HG03520 (cell line): ENCODE data around the gene CD7.

Experiments
- ATAC-seq: cut with Tn5 transposase; IDR thresholded peaks from one replicate; pipeline ENCODE4 v1.9.1; 2021; ENCODE audit warnings: mild to moderate bottlenecking, moderate library complexity; ENCODE audit not compliant: unreplicated experiment

CD7 gene

DNA sequence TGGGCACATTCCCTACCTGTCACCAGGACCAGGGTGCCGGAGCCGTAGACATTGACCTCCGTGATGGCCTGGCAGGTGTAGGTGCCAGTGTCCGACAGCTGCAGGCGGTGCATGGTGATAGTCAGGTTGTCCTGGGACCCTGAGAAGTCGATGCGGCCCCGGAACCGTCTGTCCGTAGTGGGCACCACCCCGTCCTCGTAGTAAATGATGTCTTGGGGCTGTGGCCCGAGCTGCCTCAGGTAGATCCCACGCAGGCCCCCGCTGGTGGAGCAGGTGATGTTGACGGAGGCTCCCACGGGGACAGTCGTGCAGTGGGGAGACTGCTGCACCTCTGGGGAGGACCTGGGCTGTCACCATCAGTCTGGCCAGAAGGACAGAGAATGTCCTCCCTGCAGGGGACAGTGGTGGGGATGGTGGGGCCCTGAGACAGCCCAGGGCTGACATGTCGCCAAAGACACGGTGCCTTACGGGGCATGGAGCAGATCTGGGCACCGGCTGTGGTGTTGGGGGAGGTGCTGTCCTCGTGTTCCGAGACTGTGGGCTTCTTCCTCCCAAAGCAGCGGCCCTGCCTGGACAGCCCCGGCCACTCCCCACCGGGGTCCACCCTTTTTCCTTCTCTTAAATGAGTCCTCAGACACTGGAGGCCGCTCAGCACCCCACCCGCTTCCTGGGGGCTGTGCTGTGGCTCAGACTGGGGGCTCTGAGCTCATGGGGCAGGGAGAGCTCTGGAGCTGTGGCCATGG, 586 bp downstream of the CD7 start:
- ATAC-seq: no peak

DNA sequence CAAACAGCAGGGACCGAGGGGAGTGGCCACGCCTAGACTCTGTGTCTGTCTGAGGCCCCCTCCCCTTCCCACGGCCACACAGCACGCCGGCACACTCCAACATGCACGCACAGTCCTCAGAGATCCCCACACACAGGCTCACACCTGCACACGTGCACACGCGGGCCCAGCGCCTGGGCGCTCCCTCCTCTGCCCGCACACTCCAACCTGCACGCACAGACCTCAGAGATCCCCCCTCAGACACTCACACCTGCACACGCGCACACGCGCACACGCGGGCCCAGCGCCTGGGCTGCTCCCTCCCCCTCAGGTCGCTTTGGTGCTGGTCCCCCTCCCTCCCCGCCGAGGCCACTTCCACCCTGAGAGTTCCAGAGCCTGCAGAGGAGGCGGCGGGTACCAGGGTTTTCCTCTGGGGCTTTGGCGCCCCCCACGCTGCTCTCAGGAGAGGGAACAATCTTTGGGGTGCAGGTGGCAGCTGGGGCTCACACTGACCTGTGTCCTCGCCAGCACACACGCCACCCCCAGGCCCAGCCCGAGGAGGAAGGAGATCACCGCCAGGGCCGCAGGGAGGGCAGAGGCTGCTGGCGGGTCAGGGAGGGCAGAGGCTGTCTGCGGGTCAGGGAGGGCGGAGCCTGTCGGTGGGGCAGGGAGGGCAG, 1.6 kb downstream of the CD7 start:
- no peak for ATAC-seq

DNA sequence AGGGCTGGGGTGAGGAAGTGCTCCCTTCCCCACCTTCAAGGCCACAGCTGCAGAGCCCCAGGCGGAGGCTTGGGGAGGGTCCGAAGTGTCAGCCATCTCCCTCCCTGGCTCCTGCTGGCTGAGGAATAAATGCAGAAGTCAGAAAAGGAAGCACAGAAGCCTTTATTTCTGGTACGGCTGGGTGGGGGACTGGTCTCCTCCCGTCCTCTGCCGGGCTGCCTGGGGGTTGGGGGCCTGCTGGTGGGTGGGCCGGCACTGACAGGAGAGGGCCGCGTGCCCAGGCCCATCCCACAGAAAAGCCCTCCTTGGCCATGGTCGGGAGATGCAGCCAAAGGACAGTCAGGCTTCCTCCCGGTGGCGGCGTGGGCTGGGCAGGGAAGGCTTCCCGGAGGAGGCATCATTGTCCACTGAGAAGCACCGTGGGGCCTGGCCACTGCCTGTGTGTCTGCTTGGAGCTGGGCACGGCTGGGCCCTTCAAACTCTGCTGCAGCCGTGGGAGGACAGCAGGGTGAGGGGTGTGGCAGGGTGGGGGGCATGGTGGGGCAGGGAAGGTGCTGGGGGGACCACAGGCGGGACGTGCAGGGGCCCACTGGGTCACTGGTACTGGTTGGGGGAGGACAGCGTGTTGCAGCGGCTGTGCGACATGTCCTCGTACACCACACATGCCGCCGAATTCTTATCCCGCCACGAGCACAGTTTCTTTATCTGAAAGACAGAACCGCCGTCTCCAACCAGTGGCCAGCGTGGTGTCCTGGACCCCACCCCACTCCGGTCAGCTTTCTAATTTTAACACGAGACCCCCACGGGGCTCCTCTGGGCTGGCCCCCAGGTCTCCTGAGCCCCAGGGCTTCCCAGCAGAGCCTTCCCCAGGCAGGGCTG, 2.4 kb downstream of the CD7 start:
- no peak for ATAC-seq

DNA sequence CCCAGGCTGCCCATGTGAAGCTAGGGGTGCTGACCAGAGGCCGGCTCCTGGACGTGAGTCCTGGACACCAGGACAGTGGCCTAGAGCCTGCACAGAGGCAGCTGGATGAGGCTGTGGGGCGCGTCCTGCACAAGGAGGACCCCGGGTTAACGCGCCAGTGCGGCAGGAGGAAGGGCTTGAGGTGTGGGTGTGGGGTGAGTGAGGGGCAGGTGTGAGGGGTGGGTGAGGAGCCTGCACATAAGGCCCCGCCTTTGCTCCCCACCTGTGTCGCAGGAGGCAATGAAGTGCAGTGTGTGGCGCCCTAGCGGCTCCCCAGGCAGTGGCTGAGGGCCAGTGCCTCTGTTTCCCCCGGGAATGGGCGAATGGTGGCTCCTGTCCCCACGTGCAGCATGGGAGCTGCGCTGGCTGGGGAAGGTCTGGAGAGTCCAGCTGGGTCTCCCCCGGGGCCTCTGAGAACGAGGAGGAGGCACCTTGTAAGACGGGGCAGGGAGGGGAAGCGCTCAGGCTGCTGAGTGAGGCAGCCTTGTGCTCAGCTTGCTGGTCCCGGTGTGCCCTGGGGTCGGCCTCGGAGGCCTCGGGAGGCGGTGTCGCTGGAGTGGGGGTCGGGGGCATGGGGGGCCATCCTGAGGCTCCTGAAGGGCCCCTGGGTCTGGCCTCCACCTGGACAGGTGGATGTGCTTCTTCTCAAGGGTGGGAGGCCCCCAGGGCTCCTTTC, 3.2 kb downstream of the CD7 start:
- no peak for ATAC-seq

DNA sequence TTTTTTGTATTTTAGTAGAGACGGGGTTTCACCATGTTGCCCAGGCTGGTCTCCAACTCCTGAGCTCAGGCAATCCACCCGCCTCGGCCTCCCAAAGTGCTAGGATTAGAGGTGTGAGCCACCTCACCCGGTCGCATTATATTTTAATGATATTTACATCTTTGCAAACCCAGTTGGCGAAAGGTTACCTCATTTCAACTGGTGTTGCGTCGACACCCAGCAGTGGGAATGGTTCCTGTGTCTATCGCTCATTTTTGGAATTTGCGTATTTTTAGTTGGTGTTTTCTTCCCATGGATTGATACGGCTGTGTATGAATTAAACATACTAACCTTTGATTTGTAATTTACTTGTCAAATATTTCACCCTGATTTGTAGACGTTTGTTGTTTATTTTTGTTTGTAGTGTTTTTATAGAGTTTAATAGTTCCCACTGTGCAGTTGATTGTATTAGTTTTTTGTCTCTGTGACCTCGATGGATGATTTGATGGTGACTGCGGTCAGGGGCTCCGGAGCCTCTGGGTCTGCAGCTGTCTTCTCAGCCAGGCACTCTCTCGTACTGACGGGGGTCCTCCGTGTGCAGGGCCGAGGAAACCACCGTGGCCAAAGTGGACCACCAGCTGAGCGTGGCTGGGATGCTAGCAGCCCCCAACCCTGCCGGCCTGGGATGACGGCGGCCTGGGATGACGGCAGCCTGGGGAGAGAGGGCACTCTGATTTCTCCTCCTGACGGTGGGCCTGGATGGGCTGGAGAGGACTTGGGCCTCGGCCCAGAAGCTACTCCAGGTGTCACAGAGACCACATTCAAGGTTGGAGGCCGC, 4.0 kb downstream of the CD7 start:
- no peak for ATAC-seq

DNA sequence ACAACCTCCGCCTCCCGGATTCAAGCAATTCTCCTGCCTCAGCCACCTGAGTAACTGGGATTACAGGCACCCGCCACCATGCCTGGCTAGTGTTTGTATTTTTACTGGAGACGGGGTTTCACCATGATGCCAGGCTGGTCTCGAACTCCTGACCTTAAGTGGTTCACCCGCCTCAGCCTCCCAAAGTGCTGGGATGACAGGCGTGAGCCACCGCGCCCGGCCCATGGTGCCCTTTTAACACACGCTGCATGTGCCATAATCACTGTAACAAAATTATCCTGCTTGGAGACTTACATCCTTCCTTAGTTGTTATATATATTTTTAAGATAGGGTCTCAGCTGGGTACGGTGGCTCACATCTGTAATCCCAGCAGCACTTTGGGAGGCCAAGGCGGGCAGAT, 5.4 kb downstream of the CD7 start:
- ATAC-seq: no peak

DNA sequence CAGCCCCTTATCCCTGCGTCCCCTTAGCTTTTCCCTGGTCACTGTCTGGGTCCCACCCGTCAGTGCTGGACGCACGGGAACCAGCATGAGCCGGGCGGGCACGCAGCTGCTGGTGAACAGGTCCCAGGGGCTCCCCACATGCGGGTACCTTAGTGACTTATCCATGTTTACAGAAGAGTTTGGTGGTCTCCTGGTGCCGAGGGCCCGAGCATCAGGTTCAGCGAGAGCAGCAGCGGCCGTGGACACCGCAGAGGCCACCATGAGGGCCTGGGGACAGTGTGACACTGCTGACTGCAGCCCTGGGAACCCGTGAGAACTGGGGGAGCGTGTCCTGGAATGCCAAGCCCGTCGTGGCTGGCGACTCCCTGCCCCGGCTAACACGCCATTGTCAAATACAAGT, 6.5 kb downstream of the CD7 start:
- ATAC-seq: no peak

DNA sequence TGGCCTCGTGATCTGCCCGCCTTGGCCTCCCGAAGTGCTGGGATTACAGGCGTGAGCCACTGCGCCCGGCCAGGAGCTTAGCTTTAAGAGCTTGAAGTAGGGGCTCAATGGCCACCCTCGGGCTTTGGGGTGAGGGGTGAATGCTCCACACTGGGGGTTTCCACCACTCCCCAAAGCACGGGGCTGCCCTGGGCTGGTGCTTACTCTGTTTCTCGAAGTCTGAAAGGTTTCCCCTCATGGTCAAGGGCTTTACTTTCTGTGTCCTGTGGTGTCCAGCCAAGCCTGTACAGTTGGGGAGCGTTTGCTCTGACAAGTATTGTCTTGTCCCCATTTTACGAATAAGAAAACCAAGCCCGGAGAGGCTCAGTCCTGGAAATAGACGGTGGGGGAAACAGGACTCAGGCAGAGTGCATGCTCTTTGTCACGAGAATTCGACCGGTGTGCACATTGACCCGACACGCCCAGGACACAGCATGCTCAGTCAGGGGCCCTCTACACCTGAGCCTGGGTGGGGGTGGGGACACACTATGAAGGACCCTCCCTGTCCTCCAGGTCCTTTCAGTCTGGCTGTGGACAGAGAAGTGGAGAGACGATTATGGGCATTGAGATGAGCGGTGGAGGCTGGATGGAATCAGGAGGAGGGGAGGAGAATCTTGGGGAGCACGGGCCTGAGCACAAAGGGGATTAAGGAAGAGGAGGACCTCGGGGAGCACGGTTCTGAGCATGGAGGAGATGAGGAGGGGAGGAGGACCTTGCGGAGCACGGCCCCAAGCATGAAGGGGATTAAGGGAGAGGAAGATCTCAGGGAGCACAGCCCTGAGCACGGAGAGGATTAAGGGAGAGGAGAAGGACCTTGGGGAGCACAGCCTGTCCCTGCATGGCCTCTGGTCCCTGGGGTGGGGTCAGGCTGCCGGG, 7.5 kb downstream of the CD7 start:
- no peak for ATAC-seq

DNA sequence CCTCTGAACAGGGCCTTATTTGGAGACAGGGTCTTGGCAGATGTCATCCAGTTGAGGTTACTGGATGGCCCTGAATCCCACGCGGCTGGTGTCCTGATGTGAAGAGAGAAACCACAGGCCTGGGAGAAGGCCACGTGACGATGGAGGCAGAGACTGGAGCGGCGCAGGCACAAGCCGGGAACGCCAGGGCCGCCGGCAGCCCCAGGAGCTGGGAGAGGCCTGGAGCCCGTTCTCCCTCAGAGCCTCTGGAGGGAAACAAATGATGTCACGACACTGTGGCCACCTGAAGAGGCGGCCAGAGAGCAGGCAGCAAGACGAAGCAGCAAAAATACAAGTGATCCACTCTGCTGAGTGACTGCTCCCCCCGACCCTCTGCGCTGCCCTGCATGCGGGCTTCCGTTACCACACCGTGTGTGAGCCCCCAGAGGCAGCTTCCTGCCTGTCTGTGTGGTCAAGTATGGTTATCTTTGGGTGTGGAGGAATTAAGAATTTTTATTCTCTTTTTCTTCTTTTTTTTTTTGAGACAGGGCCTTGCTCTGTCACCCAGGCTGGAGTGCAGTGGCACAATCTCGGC, 11.6 kb downstream of the CD7 start:
- no peak for ATAC-seq

DNA sequence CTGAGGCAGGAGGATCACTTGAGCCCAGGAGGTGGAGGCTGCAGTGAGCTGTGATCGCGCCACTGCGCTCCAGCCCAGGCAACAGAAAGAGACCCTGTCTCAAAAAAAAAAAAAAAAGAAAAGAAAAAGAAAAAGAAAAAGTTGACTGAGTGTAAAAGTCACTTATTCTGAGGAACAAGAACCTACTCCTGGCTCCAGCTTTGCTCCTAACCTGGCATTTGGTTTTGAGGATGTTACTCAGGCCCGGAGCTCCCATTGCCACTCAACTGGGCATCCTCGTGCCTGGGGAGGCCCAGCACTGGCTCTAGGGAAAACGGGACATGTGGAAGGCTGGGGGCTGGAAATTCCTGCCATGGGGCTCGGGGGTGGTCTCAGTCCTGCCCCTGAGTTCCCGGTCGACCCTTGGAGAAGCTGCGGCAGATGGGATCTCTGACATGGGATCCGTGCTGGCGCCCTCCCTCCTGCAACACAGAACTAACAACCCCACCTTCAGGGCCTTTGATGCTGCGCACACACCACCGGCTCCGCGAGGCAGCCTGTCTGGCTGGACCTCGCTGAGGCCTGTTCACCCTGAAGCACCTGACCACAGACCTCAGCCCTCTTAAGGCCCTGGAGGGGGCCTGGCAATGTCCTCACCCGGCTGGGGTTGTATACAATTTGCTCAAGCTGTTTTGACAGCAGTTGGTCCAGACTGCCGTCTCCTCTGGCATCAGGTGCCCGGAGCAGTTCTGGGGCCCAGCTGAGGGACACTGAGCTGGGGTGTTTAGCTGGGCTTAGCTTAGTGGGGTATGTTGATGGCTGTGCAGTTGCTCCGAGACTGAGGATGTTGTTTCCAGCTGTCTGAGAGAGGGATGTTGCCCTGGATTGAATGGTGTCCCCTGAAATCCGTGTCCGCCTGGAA, 12.3 kb downstream of the CD7 start:
- ATAC-seq: no peak

DNA sequence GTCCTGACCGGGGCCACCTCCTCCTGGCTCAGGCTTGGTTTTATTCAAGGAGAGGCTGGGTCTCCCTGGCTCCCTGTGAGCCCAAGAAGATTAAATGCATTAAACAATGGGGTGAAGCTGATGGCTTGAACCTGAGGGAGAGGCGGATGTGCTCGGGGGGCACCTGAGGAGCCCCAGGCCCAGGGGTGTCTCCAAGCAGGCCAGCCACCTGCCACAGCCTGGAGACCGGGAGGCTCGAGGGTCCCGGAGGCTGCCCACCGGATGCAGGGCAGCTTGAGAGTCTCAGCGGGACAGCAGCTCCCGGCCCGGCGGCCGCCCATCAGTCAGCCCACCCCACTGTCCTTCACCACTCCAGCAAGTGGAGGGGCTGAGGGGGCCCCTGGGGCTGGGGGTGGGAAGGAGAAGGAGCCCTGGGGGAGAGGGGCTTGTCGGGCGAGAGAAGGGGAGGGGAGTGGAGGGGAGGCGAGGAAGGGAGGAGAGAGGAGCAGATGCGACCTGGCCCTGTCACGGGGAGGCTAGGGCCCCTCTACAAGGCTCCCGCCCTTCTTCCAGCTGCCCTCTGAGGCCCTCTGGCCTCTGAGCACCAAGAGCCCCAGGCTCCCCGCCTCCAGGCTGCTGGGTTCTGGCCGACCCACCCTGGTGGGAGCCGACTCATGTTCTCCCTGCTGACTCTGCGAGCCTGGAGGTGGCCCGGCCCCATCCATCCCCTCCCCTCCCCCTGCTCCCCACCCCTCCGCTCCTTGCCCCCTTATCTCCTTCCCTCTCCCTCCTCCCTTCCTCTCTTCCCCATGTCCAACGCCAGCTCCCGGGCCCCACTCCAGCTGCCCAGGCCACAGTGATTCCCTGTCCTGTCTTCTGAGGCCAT, 13.2 kb downstream of the CD7 start:
- ATAC-seq: no peak

DNA sequence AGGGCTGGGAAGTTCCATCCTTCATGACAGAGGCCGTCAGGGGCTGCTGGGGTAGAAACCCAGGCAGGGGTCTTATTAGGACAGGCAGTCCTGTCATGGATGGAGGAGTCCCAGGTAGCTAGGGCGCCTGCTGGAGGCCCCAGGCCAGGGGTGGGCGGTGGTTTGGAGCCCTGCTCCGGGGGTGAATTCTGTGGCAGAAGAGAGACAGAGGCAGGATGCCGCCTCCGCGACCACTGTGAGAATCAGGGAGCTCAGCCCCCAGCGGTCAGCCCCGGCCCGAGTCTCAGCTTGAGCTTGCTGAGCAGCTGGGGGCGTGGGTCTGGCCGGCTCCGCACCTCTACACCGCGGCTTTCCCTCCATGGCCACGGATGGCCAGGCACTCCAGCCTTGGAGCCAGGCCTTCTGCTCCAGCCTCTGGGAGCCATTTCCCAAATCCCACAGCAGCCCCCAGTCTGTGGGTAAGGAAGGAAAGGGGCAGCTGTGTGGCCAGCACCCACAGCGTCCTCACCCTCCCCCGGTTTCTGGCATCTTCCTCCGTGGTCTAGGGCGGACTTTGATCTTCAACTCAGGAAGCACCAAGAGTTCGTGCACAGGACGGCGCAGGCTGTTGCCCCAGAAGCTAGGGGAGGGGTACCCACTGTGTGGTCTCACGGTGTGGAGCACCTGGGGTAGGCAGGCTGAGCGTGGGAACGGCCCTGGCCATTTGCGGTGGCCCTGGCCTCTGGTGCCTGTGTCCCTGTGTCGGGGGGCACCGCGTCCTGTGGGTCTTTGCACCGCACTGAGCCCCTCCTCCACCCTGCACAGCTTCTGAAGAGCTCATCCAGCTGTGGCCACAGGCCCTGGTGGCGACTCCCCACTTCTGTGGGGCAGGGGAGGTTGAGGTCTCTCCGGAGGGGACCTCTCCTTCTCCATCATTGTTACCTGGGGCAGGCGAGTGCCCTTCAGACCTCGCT, 14.1 kb downstream of the CD7 start:
- ATAC-seq: no peak

DNA sequence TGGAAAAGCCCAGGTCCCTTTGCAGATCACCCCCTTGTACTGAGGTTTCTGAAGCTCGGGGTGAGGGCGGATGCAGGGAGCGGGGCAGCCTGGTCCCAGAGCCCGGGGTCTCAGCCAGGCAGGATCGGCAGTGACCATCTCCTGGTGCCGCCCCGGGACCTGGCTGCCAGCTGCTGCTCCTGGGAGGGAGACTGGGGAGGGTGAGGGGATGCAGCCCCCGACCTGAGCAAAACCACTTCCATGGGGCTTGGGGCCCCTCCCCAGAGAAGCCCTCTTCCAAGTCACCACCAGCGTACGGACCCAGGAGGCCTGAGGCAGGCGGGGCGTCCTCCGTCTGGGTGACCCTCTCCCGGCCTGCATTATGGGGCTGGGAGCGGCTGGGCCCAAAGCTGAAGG, 14.8 kb downstream of the CD7 start:
- no peak for ATAC-seq

DNA sequence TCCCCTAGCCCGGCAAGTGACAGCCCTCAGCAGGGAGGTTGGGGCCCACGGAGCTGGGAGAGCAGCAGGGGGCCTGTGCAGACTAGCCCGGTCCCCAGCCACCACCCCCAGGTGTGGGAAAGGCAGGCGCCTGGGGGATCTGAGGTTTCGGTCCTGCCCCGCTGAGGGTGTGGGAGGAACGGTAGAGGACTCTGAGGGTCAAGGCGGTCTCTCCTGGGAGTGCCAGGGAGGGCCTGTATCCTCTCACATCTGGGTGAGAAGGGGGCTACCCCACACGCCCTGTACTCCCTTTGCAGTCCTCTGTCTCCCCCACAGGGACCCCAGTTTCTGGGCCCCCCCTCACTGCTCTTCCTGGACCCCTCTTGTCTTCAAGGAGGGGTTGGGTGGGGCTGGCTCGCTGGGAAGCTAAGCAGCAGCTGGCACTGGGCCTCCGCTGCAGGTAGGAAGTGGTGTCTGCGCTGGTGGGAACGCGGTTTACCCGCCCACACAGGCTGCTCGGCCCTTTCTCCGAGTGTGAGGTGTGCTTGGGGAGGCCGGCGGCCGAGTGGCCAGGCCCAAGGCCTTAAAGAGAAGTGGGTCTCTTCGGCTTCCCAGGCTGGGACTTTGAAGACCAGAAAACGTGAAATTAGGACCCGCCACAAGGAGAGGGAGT, 15.4 kb downstream of the CD7 start:
- no peak for ATAC-seq

DNA sequence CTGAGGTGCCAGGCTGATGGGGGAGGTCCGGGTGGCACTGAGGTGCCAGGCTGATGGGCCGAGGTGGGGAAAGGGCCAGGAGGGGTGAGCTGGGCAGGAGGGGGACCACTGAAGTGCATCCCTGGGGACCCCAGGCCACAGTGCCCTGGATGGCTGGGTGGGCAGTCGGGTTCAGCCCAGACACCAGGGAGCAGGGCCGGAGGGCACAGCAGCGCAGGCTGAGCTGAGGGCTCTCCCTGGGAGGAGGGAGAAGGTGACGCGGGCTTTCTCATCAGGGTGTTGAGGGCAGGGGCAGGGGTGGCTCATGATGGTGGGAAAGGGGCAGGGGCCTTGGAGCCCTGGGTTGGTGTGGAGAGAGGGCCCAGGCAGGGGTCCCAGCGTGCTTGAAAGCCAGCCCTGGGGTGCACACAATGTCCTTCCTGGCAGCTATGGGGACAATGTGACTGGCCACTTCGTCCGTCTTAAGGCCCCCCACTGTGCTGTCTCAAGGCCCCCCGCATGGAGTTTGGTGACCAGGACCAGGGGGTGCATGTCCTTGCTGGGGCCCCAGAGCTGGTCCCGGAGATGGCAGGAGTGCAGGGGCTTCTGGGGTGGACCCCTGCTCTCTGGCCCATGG, 16.0 kb downstream of the CD7 start:
- ATAC-seq: no peak
